SU-DHL-6 (cell line): Measurements from ENCODE around the gene DOCK1.

Experiments
- H2AFZ ChIP-seq: fragments of 200-600 bp; sonication (generic); 2 replicates; pipeline ENCODE4 v1.6.1; 2014; ENCODE audit warnings: low read depth, mild to moderate bottlenecking, moderate library complexity, mixed read lengths, antibody characterized with exemption, low read length; ENCODE audit not compliant: severe bottlenecking
- H3F3A ChIP-seq: fragments of 200-600 bp; shearing (Covaris generic); 2 replicates; pipeline ENCODE4 v1.6.0; 2016; ENCODE audit warnings: antibody characterized with exemption, mild to moderate bottlenecking; ENCODE audit not compliant: insufficient read depth
- H3K27ac ChIP-seq: fragments of 200-600 bp; sonication (generic); 2 replicates; pipeline ENCODE4 v1.5.1; 2016; ENCODE audit warnings: low read depth, mild to moderate bottlenecking, low read length, moderate library complexity, mixed read lengths
- H3K27me3 ChIP-seq: fragments of 200-600 bp; sonication (generic), shearing (Covaris generic); 2 replicates; pipeline ENCODE4 v1.6.0; 2014; ENCODE audit warnings: mild to moderate bottlenecking, low read length
- H3K36me3 ChIP-seq: fragments of 200-600 bp; sonication (generic); 2 replicates; pipeline ENCODE4 v1.6.1; 2014; ENCODE audit warnings: mild to moderate bottlenecking, low read length, mixed read lengths
- H3K4me2 ChIP-seq: fragments of 300-600, 200-600 bp; shearing (Covaris generic), sonication (generic); 2 replicates; pipeline ENCODE4 v1.6.0; 2014; ENCODE audit warnings: low read length, low read depth, mild to moderate bottlenecking; ENCODE audit not compliant: poor library complexity, severe bottlenecking
- H3K4me3 ChIP-seq: fragments of 200-600 bp; sonication (generic); 2 replicates; pipeline ENCODE4 v1.5.1; 2014; ENCODE audit warnings: antibody characterized with exemption, low read length, mild to moderate bottlenecking, mixed read lengths; ENCODE audit not compliant: insufficient read depth, poor library complexity, severe bottlenecking
- H3K79me2 ChIP-seq: fragments of 200-600 bp; sonication (generic); 2 replicates; pipeline ENCODE4 v1.6.1; 2014; ENCODE audit warnings: mild to moderate bottlenecking, low read length, moderate library complexity; ENCODE audit not compliant: insufficient read depth
- H3K9ac ChIP-seq: fragments of 200-600 bp; sonication (generic); 2 replicates; pipeline ENCODE4 v1.7.0; 2014; ENCODE audit warnings: mild to moderate bottlenecking, low read length
- H3K9me2 ChIP-seq: fragments of 200-600 bp; sonication (generic); replicated peaks from 2 replicates; pipeline ENCODE4 v1.6.1; 2014; ENCODE audit warnings: low read length; ENCODE audit not compliant: insufficient read depth
- H3K9me3 ChIP-seq: fragments of 200-600 bp; sonication (generic); 2 replicates; pipeline ENCODE4 v1.6.1; 2014; ENCODE audit warnings: low read length, mixed read lengths; ENCODE audit not compliant: insufficient read depth
- H4K20me1 ChIP-seq: fragments of 200-600 bp; sonication (generic); 2 replicates; pipeline ENCODE4 v1.6.1; 2014; ENCODE audit warnings: low read depth, mild to moderate bottlenecking, antibody characterized with exemption, low read length, moderate library complexity, mixed read lengths
- EZH2phosphoT487 ChIP-seq: fragments of 200-600 bp; sonication (generic), shearing (Covaris generic); conservative IDR thresholded peaks from 2 replicates; pipeline ENCODE4 v1.6.1; 2018; ENCODE audit warnings: mild to moderate bottlenecking, antibody characterized with exemption, low read length, moderate library complexity, mixed read lengths
- TF ChIP-seq, protein P1 (sequence below): fragments of 200-600 bp; sonication (generic); IDR thresholded peaks from one replicate; pipeline ENCODE4 v1.5.1; 2017; ENCODE audit warnings: antibody characterized with exemption, mild to moderate bottlenecking, low read length, moderate library complexity; ENCODE audit not compliant: insufficient read depth, poor library complexity, severe bottlenecking

DOCK1 gene

DNA sequence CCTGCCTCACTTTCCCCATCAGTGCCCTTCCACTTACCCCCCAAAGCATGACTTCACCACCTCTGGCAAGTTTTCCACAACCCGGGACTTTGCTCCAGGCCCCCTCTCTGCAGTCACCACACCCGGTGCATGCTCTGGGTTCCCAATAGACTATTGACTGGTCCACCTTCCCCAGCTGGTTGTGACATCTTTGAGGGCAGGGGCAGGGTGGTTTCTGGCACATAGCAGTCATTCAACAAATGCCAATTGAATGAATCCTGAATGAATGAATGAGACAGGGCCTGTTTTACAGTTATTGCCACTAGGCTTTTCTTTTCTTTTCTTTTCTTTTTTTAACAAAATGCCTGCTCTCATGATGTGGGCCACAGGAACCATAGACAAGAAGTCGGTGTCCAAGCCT lies 28.8 kb upstream of the DOCK1 start:
- Histone ChIP-seq H3F3A (no peaks in the 10 kb centered on the region), H3K27me3 (no peaks in the 10 kb centered on the region), H3K9me3 (no peaks in the 10 kb centered on the region), H3K27ac (no peak overlapping the region), H3K9me2 (no peaks in the 10 kb centered on the region), H2AFZ (no peak overlapping the region), H3K36me3 (no peaks in the 10 kb centered on the region), H3K79me2 (no peaks in the 10 kb centered on the region), H4K20me1 (no peaks in the 10 kb centered on the region), H3K9ac (no peak overlapping the region), H3K4me3 (no peak overlapping the region), H3K4me2 (no peak overlapping the region)
- TF ChIP-seq EZH2phosphoT487, result no peak
- TF ChIP-seq, protein P1, sequence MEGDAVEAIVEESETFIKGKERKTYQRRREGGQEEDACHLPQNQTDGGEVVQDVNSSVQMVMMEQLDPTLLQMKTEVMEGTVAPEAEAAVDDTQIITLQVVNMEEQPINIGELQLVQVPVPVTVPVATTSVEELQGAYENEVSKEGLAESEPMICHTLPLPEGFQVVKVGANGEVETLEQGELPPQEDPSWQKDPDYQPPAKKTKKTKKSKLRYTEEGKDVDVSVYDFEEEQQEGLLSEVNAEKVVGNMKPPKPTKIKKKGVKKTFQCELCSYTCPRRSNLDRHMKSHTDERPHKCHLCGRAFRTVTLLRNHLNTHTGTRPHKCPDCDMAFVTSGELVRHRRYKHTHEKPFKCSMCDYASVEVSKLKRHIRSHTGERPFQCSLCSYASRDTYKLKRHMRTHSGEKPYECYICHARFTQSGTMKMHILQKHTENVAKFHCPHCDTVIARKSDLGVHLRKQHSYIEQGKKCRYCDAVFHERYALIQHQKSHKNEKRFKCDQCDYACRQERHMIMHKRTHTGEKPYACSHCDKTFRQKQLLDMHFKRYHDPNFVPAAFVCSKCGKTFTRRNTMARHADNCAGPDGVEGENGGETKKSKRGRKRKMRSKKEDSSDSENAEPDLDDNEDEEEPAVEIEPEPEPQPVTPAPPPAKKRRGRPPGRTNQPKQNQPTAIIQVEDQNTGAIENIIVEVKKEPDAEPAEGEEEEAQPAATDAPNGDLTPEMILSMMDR, result no peak

DNA sequence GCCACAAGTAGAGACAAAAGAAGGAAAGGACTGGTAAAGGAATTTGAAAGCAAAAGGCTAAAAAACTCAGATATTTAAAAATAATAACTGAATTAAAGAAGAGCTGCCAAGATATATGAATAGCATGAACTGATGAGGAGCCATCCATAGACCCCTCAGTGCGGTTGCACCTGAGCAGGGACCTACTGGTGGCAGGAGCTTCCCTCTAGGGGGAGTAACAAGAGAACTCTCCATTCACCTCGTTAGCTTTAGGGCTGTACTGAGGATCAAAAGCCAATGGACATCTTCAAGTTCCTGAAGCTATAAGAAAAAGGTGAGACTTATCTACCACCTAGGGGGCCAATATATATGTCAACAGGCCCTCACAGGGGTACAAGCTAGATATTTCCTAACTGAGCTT lies 27.8 kb upstream of the DOCK1 start:
- no peaks in the 10 kb centered on the region for H3K9me2 ChIP-seq
- no peak for TF ChIP-seq EZH2phosphoT487
- TF ChIP-seq, protein P1, result no peak
- no peak overlapping the region for H3K9ac ChIP-seq
- no peaks in the 10 kb centered on the region for H3K36me3 ChIP-seq
- no peaks in the 10 kb centered on the region for H4K20me1 ChIP-seq
- H3K4me2 ChIP-seq, result no peak overlapping the region
- no peaks in the 10 kb centered on the region for H3K27me3 ChIP-seq
- no peaks in the 10 kb centered on the region for H3K79me2 ChIP-seq
- no peaks in the 10 kb centered on the region for H3F3A ChIP-seq
- H2AFZ ChIP-seq, result no peak overlapping the region
- no peak overlapping the region for H3K4me3 ChIP-seq
- no peak overlapping the region for H3K27ac ChIP-seq
- no peaks in the 10 kb centered on the region for H3K9me3 ChIP-seq

DNA sequence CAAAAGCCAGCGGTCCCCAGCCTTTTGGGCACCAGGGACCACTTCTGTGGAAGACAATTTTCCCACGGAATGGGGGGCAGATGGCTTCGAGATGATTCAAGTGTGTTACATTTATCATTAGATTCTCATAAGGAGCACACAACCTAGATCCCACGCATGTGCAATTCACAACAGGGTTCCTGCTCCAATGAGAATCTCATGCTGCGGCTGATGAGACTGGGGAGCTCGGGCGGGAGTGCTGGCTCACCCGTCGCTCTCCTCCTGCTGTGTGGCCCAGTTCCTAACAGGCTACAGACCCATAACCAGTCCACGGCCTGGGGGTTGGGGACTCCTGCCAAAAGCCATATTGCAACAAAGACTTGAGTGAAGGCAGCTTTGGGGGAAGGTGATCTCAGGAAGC lies 26.6 kb upstream of the DOCK1 start:
- TF ChIP-seq, protein P1, result no peak
- TF ChIP-seq EZH2phosphoT487, result no peak
- H3F3A ChIP-seq, result no peaks in the 10 kb centered on the region
- H3K27ac ChIP-seq, result no peak overlapping the region
- no peaks in the 10 kb centered on the region for H3K9me3 ChIP-seq
- H4K20me1 ChIP-seq, result no peaks in the 10 kb centered on the region
- no peaks in the 10 kb centered on the region for H3K27me3 ChIP-seq
- H3K36me3 ChIP-seq, result no peaks in the 10 kb centered on the region
- H3K9me2 ChIP-seq, result no peaks in the 10 kb centered on the region
- no peaks in the 10 kb centered on the region for H3K79me2 ChIP-seq
- H3K4me2 ChIP-seq, result no peak overlapping the region
- H3K9ac ChIP-seq, result no peak overlapping the region
- no peak overlapping the region for H3K4me3 ChIP-seq
- H2AFZ ChIP-seq, result no peak overlapping the region
